Measurements from ENCODE around the gene OLR1. TPM values are rescaled to one million over a fixed set of nuclear protein-coding genes. Genes with fewer than 3 reads are reported as not detected.
A peak's percentile ranks its signal among the peaks of the same experiment; 100 is the strongest.
"Not testable (repeated sequence)": the region's sequence is repeated elsewhere in the genome, so short reads cannot be mapped to it uniquely, and the experiment has no call there.

The OLR1 gene
- not detected in 2 replicates for total RNA-seq

DNA sequence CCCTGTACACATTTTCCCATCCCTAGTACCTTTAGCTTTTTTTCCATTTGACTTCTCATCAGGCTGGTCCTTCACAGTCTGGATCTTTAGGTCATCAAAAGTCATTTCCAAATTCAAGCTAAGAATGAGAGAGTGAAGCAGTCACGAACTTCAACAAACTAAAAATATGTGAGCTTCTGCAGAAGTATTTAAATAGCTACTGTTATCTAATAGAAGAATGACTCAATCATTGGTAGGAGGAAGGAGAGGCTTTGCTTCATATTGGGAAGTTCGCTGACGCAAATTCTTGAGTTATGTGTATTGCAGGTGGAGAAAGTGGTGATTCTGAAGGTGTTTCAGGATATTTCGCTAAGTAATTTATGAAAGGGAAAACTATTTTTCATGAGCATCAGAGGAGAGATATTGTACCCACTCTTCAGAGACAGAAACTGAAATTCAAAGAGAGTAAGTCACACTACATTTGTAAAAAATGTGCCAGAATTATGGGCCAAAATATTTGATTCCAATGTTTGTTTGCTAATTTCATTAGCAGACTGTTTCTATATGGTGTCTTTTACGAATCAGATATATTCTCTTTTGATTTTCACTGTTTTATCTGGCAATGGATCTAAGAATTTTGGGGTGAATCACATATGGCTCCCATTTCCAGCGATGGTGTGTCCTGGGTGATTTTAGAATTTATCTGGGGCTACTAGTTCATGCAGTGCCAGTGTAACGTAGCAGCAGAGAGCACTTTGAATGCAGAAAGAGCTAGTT is at the start of gene OLR1:
TSS of gene OLR1 (minus strand) at position 160 of the 756 bp plus-strand sequence. CDS start at position 105, 55 bp downstream.
- no peak for TF ChIP-seq CTCF (conservative IDR thresholded peaks at IDR 0.05; ENCODE audit: low read depth, low read length)
- H3K4me3 ChIP-seq (ENCODE audit: low read depth, low read length): no peak within 1 kb of the TSS

GRCh38 chr12:10220398-10221077 is 48.6 kb upstream of the OLR1 start:
- DNase-seq (ENCODE audit: low read depth): no peak
- no peak for TF ChIP-seq CTCF (conservative IDR thresholded peaks at IDR 0.05; ENCODE audit: low read depth, low read length)

More for the DNA sequence above, at the start of gene OLR1:
- DNase-seq (ENCODE audit: low read depth): no peak

GRCh38 chr12:10218021-10218420 is 46.1 kb upstream of the OLR1 start:
- H3K4me3 ChIP-seq (ENCODE audit: low read depth, low read length): no peak overlapping the region
- no peak for DNase-seq (ENCODE audit: low read depth)
- TF ChIP-seq CTCF (conservative IDR thresholded peaks at IDR 0.05; ENCODE audit: low read depth, low read length): no peak

More at GRCh38 chr12:10220398-10221077, 48.6 kb upstream of the OLR1 start:
- no peak overlapping the region for H3K4me3 ChIP-seq (ENCODE audit: low read depth, low read length)

DNA sequence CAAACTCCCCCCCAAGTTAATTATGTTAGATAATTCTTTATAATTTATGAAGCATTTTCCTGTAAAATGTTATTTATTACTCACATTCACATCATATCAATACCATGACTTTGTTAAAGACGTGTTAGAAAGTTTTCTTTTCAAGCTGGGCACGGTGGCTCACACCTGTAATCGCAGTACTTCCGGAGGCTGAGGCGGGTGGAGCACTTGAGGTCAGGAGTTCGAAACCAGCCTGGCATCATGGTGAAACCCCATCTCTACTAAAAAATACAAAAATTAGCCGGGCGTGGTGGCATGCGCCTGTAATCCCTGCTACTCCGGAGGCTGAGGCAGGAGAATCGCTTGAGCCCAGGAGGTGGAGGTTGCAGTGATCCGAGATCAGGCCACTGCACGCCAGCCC is 44.0 kb upstream of the OLR1 start:
- not testable (repeated sequence) for H3K4me3 ChIP-seq (ENCODE audit: low read depth, low read length); DNase-seq (ENCODE audit: low read depth)

- DNase-seq (ENCODE audit: low read depth): no peak
- no peak for TF ChIP-seq CTCF (conservative IDR thresholded peaks at IDR 0.05; ENCODE audit: low read depth, low read length)
- peak overlapping the region; percentile 84 for H3K4me3 ChIP-seq (ENCODE audit: low read depth, low read length)
Measured at GRCh38 chr12:10215436-10215835, 43.5 kb upstream of the OLR1 start.

GRCh38 chr12:10214895-10215267 is 42.9 kb upstream of the OLR1 start:
- no peak for TF ChIP-seq CTCF (conservative IDR thresholded peaks at IDR 0.05; ENCODE audit: low read depth, low read length)
- H3K4me3 ChIP-seq (ENCODE audit: low read depth, low read length): peak overlapping the region; percentile 84
- DNase-seq (ENCODE audit: low read depth): peak; percentile 72

DNA sequence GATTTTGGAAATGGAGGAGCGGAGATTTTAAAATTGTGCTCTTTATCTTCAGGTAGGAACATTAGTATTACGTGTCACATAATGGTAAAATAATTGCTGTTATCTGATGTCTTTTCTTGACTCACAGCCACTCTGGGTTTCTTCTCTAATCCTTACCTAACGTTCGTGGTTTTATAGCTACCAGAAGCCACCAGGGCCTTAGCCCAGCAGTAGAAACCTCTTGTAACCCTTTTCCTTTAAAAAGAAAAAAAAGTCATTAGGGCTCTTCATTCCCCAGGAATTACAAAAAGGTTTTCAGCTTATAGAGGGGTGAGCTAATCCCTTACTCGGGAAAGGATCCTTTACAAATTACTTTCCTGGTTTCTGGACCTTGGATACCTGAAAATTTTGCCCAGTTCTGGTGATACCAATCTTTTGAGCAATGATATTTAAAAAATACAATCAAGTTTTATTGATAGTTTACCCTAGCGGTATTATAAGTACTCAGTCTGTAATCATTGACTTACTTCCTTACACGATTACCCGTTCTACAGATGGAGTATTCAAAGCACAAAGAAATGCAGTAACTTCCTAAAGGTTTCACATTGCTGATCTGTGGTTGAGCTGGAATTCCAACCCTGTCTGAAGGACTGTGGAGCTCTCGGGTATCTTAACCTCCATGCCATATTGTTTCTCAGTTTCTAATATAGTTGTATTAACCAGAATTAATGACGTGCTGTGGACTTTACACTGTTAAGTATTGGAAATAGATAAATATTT is 42.4 kb upstream of the OLR1 start:
- H3K4me3 ChIP-seq (ENCODE audit: low read depth, low read length): peak overlapping the region; percentile 84
- no peak for TF ChIP-seq CTCF (conservative IDR thresholded peaks at IDR 0.05; ENCODE audit: low read depth, low read length)
- DNase-seq (ENCODE audit: low read depth): peak; percentile 74
